SU-DHL-6 (cell line): ENCODE results near the gene SYT2.

Experiments used
- H2AFZ ChIP-seq: fragments of 200-600 bp; sonication (generic); 2 replicates; pipeline ENCODE4 v1.6.1; 2014; ENCODE audit warnings: low read depth, mild to moderate bottlenecking, moderate library complexity, mixed read lengths, antibody characterized with exemption, low read length; ENCODE audit not compliant: severe bottlenecking
- H3F3A ChIP-seq: fragments of 200-600 bp; shearing (Covaris generic); 2 replicates; pipeline ENCODE4 v1.6.0; 2016; ENCODE audit warnings: antibody characterized with exemption, mild to moderate bottlenecking; ENCODE audit not compliant: insufficient read depth
- H3K27ac ChIP-seq: fragments of 200-600 bp; sonication (generic); 2 replicates; pipeline ENCODE4 v1.5.1; 2016; ENCODE audit warnings: low read depth, mild to moderate bottlenecking, low read length, moderate library complexity, mixed read lengths
- H3K27me3 ChIP-seq: fragments of 200-600 bp; sonication (generic), shearing (Covaris generic); 2 replicates; pipeline ENCODE4 v1.6.0; 2014; ENCODE audit warnings: mild to moderate bottlenecking, low read length
- H3K36me3 ChIP-seq: fragments of 200-600 bp; sonication (generic); 2 replicates; pipeline ENCODE4 v1.6.1; 2014; ENCODE audit warnings: mild to moderate bottlenecking, low read length, mixed read lengths
- H3K4me2 ChIP-seq: fragments of 300-600, 200-600 bp; shearing (Covaris generic), sonication (generic); 2 replicates; pipeline ENCODE4 v1.6.0; 2014; ENCODE audit warnings: low read length, low read depth, mild to moderate bottlenecking; ENCODE audit not compliant: poor library complexity, severe bottlenecking
- H3K4me3 ChIP-seq: fragments of 200-600 bp; sonication (generic); 2 replicates; pipeline ENCODE4 v1.5.1; 2014; ENCODE audit warnings: antibody characterized with exemption, low read length, mild to moderate bottlenecking, mixed read lengths; ENCODE audit not compliant: insufficient read depth, poor library complexity, severe bottlenecking
- H3K79me2 ChIP-seq: fragments of 200-600 bp; sonication (generic); 2 replicates; pipeline ENCODE4 v1.6.1; 2014; ENCODE audit warnings: mild to moderate bottlenecking, low read length, moderate library complexity; ENCODE audit not compliant: insufficient read depth
- H3K9ac ChIP-seq: fragments of 200-600 bp; sonication (generic); 2 replicates; pipeline ENCODE4 v1.7.0; 2014; ENCODE audit warnings: mild to moderate bottlenecking, low read length
- H3K9me2 ChIP-seq: fragments of 200-600 bp; sonication (generic); replicated peaks from 2 replicates; pipeline ENCODE4 v1.6.1; 2014; ENCODE audit warnings: low read length; ENCODE audit not compliant: insufficient read depth
- H3K9me3 ChIP-seq: fragments of 200-600 bp; sonication (generic); 2 replicates; pipeline ENCODE4 v1.6.1; 2014; ENCODE audit warnings: low read length, mixed read lengths; ENCODE audit not compliant: insufficient read depth
- H4K20me1 ChIP-seq: fragments of 200-600 bp; sonication (generic); 2 replicates; pipeline ENCODE4 v1.6.1; 2014; ENCODE audit warnings: low read depth, mild to moderate bottlenecking, antibody characterized with exemption, low read length, moderate library complexity, mixed read lengths
- EZH2phosphoT487 ChIP-seq: fragments of 200-600 bp; sonication (generic), shearing (Covaris generic); conservative IDR thresholded peaks from 2 replicates; pipeline ENCODE4 v1.6.1; 2018; ENCODE audit warnings: mild to moderate bottlenecking, antibody characterized with exemption, low read length, moderate library complexity, mixed read lengths
- TF ChIP-seq, protein P1 (sequence below): fragments of 200-600 bp; sonication (generic); IDR thresholded peaks from one replicate; pipeline ENCODE4 v1.5.1; 2017; ENCODE audit warnings: antibody characterized with exemption, mild to moderate bottlenecking, low read length, moderate library complexity; ENCODE audit not compliant: insufficient read depth, poor library complexity, severe bottlenecking

Gene SYT2

GRCh38 chr1:202687370-202687769 is 22.9 kb downstream of the SYT2 start:
- Histone ChIP-seq H3K79me2 (no peaks in the 10 kb centered on the region), H3K27ac (no peak overlapping the region), H3F3A (no peaks in the 10 kb centered on the region), H2AFZ (no peak overlapping the region), H3K27me3 (no peaks in the 10 kb centered on the region), H3K9me2 (no peaks in the 10 kb centered on the region), H4K20me1 (no peaks in the 10 kb centered on the region), H3K9me3 (no peaks in the 10 kb centered on the region), H3K9ac (no peak overlapping the region), H3K4me2 (no peak overlapping the region), H3K36me3 (no peaks in the 10 kb centered on the region), H3K4me3 (no peak overlapping the region)
- TF ChIP-seq, protein P1, sequence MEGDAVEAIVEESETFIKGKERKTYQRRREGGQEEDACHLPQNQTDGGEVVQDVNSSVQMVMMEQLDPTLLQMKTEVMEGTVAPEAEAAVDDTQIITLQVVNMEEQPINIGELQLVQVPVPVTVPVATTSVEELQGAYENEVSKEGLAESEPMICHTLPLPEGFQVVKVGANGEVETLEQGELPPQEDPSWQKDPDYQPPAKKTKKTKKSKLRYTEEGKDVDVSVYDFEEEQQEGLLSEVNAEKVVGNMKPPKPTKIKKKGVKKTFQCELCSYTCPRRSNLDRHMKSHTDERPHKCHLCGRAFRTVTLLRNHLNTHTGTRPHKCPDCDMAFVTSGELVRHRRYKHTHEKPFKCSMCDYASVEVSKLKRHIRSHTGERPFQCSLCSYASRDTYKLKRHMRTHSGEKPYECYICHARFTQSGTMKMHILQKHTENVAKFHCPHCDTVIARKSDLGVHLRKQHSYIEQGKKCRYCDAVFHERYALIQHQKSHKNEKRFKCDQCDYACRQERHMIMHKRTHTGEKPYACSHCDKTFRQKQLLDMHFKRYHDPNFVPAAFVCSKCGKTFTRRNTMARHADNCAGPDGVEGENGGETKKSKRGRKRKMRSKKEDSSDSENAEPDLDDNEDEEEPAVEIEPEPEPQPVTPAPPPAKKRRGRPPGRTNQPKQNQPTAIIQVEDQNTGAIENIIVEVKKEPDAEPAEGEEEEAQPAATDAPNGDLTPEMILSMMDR, result no peak
- no peak for TF ChIP-seq EZH2phosphoT487

DNA sequence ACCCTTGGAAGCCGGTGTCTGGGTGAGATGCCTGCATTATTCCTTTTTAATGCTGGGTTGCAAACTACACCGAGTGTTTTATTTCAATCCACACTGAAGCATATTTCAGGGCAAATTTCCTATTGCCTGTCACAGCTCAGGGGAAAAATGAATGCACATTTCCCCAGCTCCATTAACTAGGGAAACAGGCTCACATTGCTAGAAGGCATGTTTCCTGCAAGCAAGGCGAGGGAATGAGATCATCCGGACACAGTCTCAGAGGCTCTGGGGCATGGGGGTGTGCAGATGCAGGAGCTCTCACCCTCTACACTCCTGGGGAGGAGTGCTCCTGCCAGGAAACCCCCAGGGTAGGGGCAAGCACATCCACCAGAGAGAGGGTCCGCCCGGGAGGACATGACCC is 24.6 kb downstream of the SYT2 start:
- no peak overlapping the region for H2AFZ ChIP-seq
- no peaks in the 10 kb centered on the region for H3K9me3 ChIP-seq
- TF ChIP-seq, protein P1, result no peak
- TF ChIP-seq EZH2phosphoT487, result no peak
- H3K4me2 ChIP-seq, result no peak overlapping the region
- H3F3A ChIP-seq, result no peaks in the 10 kb centered on the region
- no peaks in the 10 kb centered on the region for H3K79me2 ChIP-seq
- H3K9me2 ChIP-seq, result no peaks in the 10 kb centered on the region
- H3K9ac ChIP-seq, result no peak overlapping the region
- no peaks in the 10 kb centered on the region for H3K36me3 ChIP-seq
- no peaks in the 10 kb centered on the region for H3K27me3 ChIP-seq
- no peaks in the 10 kb centered on the region for H4K20me1 ChIP-seq
- no peak overlapping the region for H3K4me3 ChIP-seq
- no peak overlapping the region for H3K27ac ChIP-seq

- no peaks in the 10 kb centered on the region for H3K27me3 ChIP-seq
- no peak overlapping the region for H3K27ac ChIP-seq
Measured at GRCh38 chr1:202684716-202685115, 25.5 kb downstream of the SYT2 start.

More at GRCh38 chr1:202684716-202685115, 25.5 kb downstream of the SYT2 start:
- H3K36me3 ChIP-seq, result no peaks in the 10 kb centered on the region
- TF ChIP-seq, protein P1, result no peak
- TF ChIP-seq EZH2phosphoT487, result no peak
- H3K4me3 ChIP-seq, result no peak overlapping the region
- H3K9me3 ChIP-seq, result no peaks in the 10 kb centered on the region
- H3K4me2 ChIP-seq, result no peak overlapping the region
- no peaks in the 10 kb centered on the region for H4K20me1 ChIP-seq
- H3K9me2 ChIP-seq, result no peaks in the 10 kb centered on the region
- no peaks in the 10 kb centered on the region for H3K79me2 ChIP-seq
- H3F3A ChIP-seq, result no peaks in the 10 kb centered on the region
- H3K9ac ChIP-seq, result no peak overlapping the region
- no peak overlapping the region for H2AFZ ChIP-seq
